H1 (cell line): ENCODE data around the gene SLC48A1. TPM values are rescaled to one million over a fixed set of nuclear protein-coding genes. Genes with fewer than 3 reads are reported as not detected.

Experiments used
- KDM1A ChIP-seq: fragments of 200-600, 300-600 bp; sonication (generic); IDR thresholded peaks from 2 replicates; pipeline ENCODE4 v1.7.1; 2016; ENCODE audit warnings: mild to moderate bottlenecking, low read length, borderline replicate concordance
- NANOG ChIP-seq: IDR thresholded peaks from 2 replicates; pipeline ENCODE4 v1.6.1; 2011; ENCODE audit warnings: low read length, low read depth, mild to moderate bottlenecking, inconsistent platforms; ENCODE audit not compliant: insufficient read depth, poor library complexity, severe bottlenecking
- polyA plus RNA-seq, 7 experiments: library from polyadenylated mRNA; depleted of rRNA in 3 of 7; stranded (reverse) in 5 of 7; unstranded in 2 of 7; fragments of >200 nt in 5 of 7; fragments of 200-250 nt in 2 of 7; gene quantifications; 1 replicate in 5 of 7; 2 replicates in 1 of 7; 4 replicates in 1 of 7; pipeline versions ENCODE4 v1.2.1 to v1.2.3, GENCODE V29; 2011 to 2013; ENCODE audit warnings: missing spikeins in 2 of 7, mixed read lengths in 2 of 7
- total RNA-seq: library from RNA; stranded (reverse); fragmentation: NEBNext Ultra II Directional; extraction: Animal tissue kit (Norgen Biotek cat#: 25700); gene quantifications from 2 replicates; pipeline ENCODE4 v1.2.1, GENCODE V29; 2021

The SLC48A1 gene
- total and polyA plus RNA-seq, 2 of the 8 experiments (the other 6 are each of a cell fraction or from before 2014, with no cell fraction given) = 9.5 to 14.1 TPM

- TF ChIP-seq NANOG = no peak
- no peak for TF ChIP-seq KDM1A
These were observed 15.0 kb upstream of the SLC48A1 start (continued) for GRCh38 chr12:47757840-47758583.
